ENCODE measurements around the gene BRD9. TPM values are rescaled to one million over a fixed set of nuclear protein-coding genes. Genes with fewer than 3 reads are reported as not detected.

Gene BRD9
- polyA plus RNA-seq, 1 donor (not counting 4 experiments of a cell fraction or from before 2014, with no cell fraction given) = 10.1 TPM

- no peak overlapping the region for H3K9ac ChIP-seq (ENCODE audit: control insufficient read depth, extremely low read depth, insufficient read depth, low read length)
- TF ChIP-seq, protein P1, sequence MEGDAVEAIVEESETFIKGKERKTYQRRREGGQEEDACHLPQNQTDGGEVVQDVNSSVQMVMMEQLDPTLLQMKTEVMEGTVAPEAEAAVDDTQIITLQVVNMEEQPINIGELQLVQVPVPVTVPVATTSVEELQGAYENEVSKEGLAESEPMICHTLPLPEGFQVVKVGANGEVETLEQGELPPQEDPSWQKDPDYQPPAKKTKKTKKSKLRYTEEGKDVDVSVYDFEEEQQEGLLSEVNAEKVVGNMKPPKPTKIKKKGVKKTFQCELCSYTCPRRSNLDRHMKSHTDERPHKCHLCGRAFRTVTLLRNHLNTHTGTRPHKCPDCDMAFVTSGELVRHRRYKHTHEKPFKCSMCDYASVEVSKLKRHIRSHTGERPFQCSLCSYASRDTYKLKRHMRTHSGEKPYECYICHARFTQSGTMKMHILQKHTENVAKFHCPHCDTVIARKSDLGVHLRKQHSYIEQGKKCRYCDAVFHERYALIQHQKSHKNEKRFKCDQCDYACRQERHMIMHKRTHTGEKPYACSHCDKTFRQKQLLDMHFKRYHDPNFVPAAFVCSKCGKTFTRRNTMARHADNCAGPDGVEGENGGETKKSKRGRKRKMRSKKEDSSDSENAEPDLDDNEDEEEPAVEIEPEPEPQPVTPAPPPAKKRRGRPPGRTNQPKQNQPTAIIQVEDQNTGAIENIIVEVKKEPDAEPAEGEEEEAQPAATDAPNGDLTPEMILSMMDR (optimal IDR thresholded peaks at IDR 0.05 in 1 of 3, IDR thresholded peaks at IDR 0.05 in 1 of 3, conservative IDR thresholded peaks at IDR 0.05 in 1 of 3; ENCODE audit: extremely low read depth in 1 of 3, insufficient read depth in 2 of 3, low read length in 3 of 3) = no peak
- no peak for TF ChIP-seq EZH2 (IDR thresholded peaks at IDR 0.05; ENCODE audit: low read length)
- H3K79me2 ChIP-seq (ENCODE audit: control insufficient read depth, insufficient read depth, low read length) = peaks cover 73% of the 10 kb centered on the region
- no peak overlapping the region for H3K27ac ChIP-seq (ENCODE audit: control insufficient read depth, insufficient read depth, low read length)
- no peaks in the 10 kb centered on the region for H3K9me1 ChIP-seq (ENCODE audit: control insufficient read depth, extremely low read depth, insufficient read depth, low read length)
- peaks cover 55 to 70% of the 10 kb centered on the region in 2 experiments for H3K36me3 ChIP-seq (ENCODE audit: control insufficient read depth in 2 of 2, extremely low read depth in 1 of 2, insufficient read depth in 2 of 2, low read length in 2 of 2)
- H3K27me3 ChIP-seq (ENCODE audit: control insufficient read depth, extremely low read depth, insufficient read depth, low read length) = no peaks in the 10 kb centered on the region
- no peaks in the 10 kb centered on the region for H3K4me1 ChIP-seq (ENCODE audit: control insufficient read depth, extremely low read depth, insufficient read depth, low read length)
- no peak overlapping the region for H3K4me3 ChIP-seq (ENCODE audit: control insufficient read depth in 2 of 3, extremely low read depth in 1 of 3, insufficient read depth in 2 of 3, low read depth in 1 of 3, low read length in 3 of 3)
- H2AFZ ChIP-seq (ENCODE audit: control insufficient read depth, low read length) = no peak overlapping the region
- dilution Hi-C loops (cut with MboI; ENCODE audit: extremely low pct_ligation_motif_present, low sequenced_read_pairs) = no loop called here
- FAIRE-seq = no peak
- no peak for DNase-seq (ENCODE audit: low read depth, low spot score)
- no peaks in the 10 kb centered on the region for H3K9me3 ChIP-seq (ENCODE audit: control insufficient read depth, low read depth, low read length)
- H3K4me2 ChIP-seq (ENCODE audit: control insufficient read depth, extremely low read depth, insufficient read depth, low read depth, low read length) = no peak overlapping the region
- peaks cover 13% of the 10 kb centered on the region for H4K20me1 ChIP-seq (ENCODE audit: control insufficient read depth, extremely low read depth, insufficient read depth, low read length)
Measured at GRCh38 chr5:884345-885126, 8.1 kb downstream of the BRD9 start.

GRCh38 chr5:883475-884181 lies 9.0 kb downstream of the BRD9 start:
- Histone ChIP-seq H3K9me1 (ENCODE audit: control insufficient read depth, extremely low read depth, insufficient read depth, low read length) (no peaks in the 10 kb centered on the region), H3K79me2 (ENCODE audit: control insufficient read depth, insufficient read depth, low read length) (peaks cover 65% of the 10 kb centered on the region), H3K4me2 (ENCODE audit: control insufficient read depth, extremely low read depth, insufficient read depth, low read depth, low read length) (no peak overlapping the region), H3K9me3 (ENCODE audit: control insufficient read depth, low read depth, low read length) (no peaks in the 10 kb centered on the region), H2AFZ (ENCODE audit: control insufficient read depth, low read length) (no peak overlapping the region), H4K20me1 (ENCODE audit: control insufficient read depth, extremely low read depth, insufficient read depth, low read length) (peaks cover 13% of the 10 kb centered on the region), H3K4me1 (ENCODE audit: control insufficient read depth, extremely low read depth, insufficient read depth, low read length) (no peaks in the 10 kb centered on the region), H3K36me3 (ENCODE audit: control insufficient read depth in 2 of 2, extremely low read depth in 1 of 2, insufficient read depth in 2 of 2, low read length in 2 of 2) (peaks cover 52 to 66% of the 10 kb centered on the region in 2 experiments), H3K27me3 (ENCODE audit: control insufficient read depth, extremely low read depth, insufficient read depth, low read length) (no peaks in the 10 kb centered on the region), H3K27ac (ENCODE audit: control insufficient read depth, insufficient read depth, low read length) (no peak overlapping the region), H3K4me3 (ENCODE audit: control insufficient read depth in 2 of 3, extremely low read depth in 1 of 3, insufficient read depth in 2 of 3, low read depth in 1 of 3, low read length in 3 of 3) (no peak overlapping the region), H3K9ac (ENCODE audit: control insufficient read depth, extremely low read depth, insufficient read depth, low read length) (no peak overlapping the region)
- dilution Hi-C loops (cut with MboI; ENCODE audit: extremely low pct_ligation_motif_present, low sequenced_read_pairs) = no loop called here
- FAIRE-seq (no peak), DNase-seq (ENCODE audit: low read depth, low spot score) (no peak)
- TF ChIP-seq EZH2 (IDR thresholded peaks at IDR 0.05; ENCODE audit: low read length) = no peak
- TF ChIP-seq, protein P1 (optimal IDR thresholded peaks at IDR 0.05 in 1 of 3, IDR thresholded peaks at IDR 0.05 in 1 of 3, conservative IDR thresholded peaks at IDR 0.05 in 1 of 3; ENCODE audit: extremely low read depth in 1 of 3, insufficient read depth in 2 of 3, low read length in 3 of 3) = peak in 2 of 3 experiments; percentile 19 to 23
